Putamen (tissue), 1 donor: ENCODE measurements around the gene HSPG2.
A peak's percentile ranks its signal among the peaks of the same experiment; 100 is the strongest.
"Not testable (repeated sequence)": the region's sequence is repeated elsewhere in the genome, so short reads cannot be mapped to it uniquely, and the experiment has no call there.

Experiments
- DNase-seq: peaks from one replicate; pipeline ENCODE4 v3.0.0-alpha.2; 2016; ENCODE audit warnings: low spot score

The HSPG2 gene

GRCh38 chr1:21955501-21956281, 18.6 kb upstream of the HSPG2 start:
- no peak for DNase-seq

GRCh38 chr1:21955058-21955457, 17.9 kb upstream of the HSPG2 start:
- no peak for DNase-seq

DNA sequence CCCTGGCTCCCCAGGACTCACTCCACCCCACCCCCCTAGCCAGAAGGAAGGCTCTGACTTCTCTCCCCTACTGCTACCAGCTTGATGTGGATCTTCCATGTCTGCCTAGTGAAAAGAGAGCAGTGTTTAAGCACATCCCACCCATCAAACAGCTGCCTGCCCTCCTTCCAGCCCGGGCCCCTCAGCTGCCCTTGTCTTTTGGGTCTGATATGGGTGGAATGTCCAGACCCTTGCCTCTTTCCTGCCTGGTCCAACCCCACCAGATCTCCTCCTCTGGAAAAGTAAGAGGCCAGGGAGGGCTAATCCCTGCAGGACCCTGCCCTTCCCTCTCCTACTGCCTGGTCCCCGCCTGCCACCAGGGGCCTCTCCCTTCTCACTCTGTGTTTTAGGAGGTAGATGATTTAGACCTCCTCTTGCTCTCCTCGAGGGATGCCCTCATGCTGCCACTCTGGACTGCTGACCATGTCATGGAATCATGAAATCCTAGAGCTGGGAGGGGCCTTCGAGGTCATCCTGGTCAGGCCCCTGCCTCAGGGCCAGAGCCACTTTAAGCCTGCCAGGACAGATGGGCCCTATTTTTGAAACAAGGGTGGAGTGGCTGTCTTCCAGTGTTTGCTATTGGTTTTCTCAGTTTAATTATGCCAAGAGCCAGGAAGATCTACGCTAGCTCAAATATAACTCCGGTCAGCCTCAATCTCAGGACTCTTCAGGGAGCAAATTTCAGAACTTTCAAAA, 15.8 kb upstream of the HSPG2 start:
- DNase-seq, result no peak

GRCh38 chr1:21951226-21951870, 14.2 kb upstream of the HSPG2 start:
- no peak for DNase-seq

DNA sequence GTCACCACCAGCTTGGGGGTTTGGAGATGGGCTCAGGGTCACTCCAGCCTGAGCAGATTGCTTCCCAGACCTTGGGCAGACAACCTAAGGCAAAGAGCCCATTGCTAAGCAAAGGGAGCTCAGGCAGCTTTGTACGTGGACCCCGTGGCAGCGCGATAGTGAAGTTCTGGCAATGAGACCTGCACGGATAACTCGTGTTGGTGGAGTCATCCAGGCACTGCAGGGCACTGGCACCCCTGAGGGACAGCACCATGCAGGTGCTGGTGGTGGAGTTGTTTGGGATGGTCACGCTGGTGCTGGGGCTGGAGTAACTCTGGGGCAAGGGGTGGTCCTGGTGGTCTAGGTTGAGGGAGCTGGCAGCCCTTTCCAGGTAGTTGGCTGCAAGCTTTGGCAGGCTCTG, 13.6 kb upstream of the HSPG2 start:
- no peak for DNase-seq

GRCh38 chr1:21946836-21947587, 9.9 kb upstream of the HSPG2 start:
- no peak for DNase-seq

GRCh38 chr1:21944733-21945073, 7.6 kb upstream of the HSPG2 start:
- DNase-seq, result no peak

- DNase-seq, result not testable (repeated sequence)
These were observed 6.0 kb upstream of the HSPG2 start for GRCh38 chr1:21942959-21943640.

DNA sequence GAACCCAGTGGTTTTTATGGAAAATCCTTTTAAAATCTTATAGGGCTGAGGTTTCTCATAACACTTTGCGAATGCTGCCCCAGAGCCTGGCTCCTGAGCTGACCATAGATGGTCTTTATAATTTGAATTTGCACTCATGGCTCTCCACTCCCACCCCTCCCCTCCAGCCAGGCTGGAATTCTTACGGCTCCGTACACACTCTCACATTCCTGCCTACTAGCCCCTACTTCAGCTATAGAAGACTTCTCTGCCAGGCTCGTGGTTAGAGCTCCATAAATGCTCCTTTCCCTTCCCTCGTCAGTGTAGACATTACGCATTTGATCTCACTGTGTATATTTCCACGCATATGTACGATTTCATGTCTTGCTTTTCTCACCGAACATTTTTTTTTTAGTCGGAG, 5.4 kb upstream of the HSPG2 start:
- DNase-seq, result no peak

GRCh38 chr1:21941370-21941769, 4.3 kb upstream of the HSPG2 start:
- DNase-seq, result no peak

- no peak for DNase-seq
These were observed 3.4 kb upstream of the HSPG2 start for GRCh38 chr1:21940492-21940891.

GRCh38 chr1:21939650-21940374, 2.7 kb upstream of the HSPG2 start:
- peak; percentile 58 for DNase-seq

DNA sequence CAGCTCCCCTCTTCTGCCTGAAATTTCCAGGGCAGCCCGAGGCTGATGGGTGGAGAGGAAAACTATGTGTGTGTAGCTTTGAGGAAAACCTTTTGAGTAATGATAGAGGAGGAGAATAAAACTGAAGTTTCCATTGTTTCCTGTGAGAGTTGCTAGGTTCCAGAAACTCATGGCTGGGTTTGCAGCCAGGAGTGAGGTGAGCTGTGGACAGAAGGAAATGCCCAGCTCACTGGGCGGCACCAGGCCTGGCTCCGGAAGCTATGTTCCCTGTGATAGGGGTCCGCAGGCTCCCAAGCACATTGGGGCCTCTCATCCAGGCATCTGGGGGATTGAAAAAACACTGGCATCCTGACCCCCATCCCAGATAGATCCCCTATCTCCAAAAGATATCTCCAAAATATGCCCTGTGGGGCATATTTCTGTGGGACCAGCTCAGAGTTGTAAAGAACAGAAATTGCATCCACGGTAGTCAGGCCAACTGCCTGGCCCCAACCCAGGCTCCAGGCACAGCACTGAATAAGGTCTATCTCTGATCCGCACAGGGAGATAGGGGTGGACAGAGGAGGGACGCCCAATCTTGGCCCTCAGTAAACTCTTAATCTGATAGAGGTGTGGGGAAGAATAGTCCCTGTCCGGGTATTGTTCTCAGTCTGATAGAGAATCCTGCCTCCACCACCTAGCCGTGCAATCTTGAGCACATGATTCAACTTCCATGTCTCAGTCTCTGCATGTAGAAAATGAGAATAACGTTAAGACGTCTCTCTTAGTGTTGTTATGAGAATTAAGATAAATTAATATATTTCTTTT, 1.8 kb upstream of the HSPG2 start:
- no peak for DNase-seq

GRCh38 chr1:21937372-21938121, 437 bp upstream of the HSPG2 start:
- DNase-seq, result peak; percentile 88

DNA sequence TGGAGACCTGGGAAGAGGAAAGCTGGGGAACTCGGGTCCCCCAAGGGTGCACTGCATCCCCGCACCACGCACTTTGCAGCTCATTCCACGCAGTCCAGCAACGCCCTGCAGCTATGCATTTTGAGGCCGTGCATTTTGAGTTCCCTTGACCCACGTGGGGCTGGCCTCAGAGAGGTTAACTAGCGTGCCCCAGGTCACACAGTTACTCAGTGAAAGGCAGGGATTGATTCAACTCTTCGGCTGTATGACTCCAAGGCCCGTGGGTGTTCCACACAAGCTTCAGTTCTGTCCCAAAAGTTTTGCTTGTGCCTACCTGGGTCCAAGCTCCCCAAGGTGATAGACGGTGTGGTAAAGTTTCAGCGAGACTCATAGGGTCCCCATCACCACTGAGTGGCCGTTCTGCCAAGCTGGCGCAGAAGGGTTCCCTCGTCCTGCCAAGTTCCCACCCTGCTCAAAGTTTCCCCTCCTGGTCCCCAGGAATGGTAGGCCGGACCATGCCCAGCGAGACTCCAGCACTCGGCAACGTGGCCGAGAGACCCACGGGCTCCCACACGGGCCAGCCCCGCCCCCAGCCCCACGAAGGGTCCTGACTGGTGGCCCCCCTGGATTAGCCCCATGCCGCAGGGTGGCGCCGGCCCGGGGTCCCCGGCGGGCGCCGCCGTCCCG, 611 bp downstream of the HSPG2 start:
- DNase-seq, result no peak

GRCh38 chr1:21935891-21936365, 1.2 kb downstream of the HSPG2 start:
- DNase-seq, result no peak

DNA sequence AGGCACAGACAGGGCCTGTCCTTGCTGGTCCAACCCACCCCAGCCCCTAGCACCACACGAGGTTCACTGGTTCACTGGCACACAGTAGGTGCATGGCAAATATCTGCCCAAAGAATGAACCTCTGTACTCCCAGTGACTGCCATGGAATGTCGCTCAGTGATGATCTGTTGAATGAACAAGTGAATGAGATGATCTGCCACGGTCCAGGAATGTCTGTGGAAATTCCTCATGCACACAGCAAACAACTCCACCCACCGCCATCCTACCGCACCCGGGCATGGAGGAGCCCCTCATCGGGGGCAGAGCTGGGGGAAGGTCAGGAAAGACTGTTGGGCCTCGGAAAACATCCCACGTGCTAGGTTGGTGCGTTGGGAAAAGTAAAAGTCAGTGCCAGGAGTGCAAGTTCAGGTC, 1.7 kb downstream of the HSPG2 start:
- DNase-seq, result no peak

DNA sequence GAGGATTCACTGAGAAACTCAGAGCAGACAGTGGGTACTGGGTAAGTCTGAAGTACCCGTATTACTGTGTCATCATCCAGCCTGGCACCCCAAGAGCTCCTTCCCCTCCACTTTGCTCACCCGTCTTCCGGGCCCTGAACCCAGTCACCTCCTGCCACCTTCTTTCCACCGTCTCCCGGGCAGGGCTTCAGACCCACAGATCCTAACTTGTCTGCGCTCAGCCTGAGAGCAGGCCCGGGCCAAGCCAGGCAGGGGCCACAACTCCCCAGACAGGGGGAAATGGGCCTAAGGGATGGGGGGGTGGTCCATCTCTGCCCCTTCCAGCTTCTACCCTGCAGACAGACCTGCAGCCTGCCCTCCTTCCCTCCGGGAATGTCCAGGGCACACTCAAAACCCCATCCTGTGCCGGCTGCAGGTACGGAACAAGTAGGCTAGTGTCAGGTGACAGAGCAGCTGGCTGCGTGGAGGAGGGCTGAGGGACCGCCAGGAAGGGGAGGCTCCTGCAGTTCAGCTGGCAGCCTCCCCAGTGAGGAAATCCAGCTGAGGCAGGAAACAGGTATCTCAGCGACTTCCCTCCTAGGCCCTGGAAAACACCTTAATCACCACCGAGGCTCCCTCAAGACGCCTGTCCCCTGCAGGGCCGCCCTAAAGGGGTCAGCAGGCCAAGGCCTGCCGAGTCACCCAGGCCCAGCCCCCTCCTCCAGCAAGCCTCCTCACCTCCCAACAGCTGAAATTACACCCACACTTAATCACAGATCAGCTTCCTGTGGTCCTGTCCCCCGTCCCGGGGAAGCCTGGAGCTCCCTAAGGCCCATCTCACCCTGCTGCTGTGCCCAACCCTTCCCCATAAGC, 3.5 kb downstream of the HSPG2 start:
- no peak for DNase-seq
